H1 (cell line): ENCODE data around the gene CALML5. TPM values are rescaled to one million over a fixed set of nuclear protein-coding genes. Genes with fewer than 3 reads are reported as not detected.

Experiments
- GTF2F1 ChIP-seq: IDR thresholded peaks from 2 replicates; pipeline ENCODE4 v1.6.1; 2012; ENCODE audit warnings: low read depth, low read length, improper control_type of control experiment, borderline replicate concordance
- SP2 ChIP-seq: IDR thresholded peaks from 2 replicates; pipeline ENCODE4 v1.6.1; 2012; ENCODE audit warnings: mild to moderate bottlenecking, low read length, inconsistent platforms
- polyA plus RNA-seq, 7 experiments: library from polyadenylated mRNA; depleted of rRNA in 3 of 7; stranded (reverse) in 5 of 7; unstranded in 2 of 7; fragments of >200 nt in 5 of 7; fragments of 200-250 nt in 2 of 7; gene quantifications; 1 replicate in 5 of 7; 2 replicates in 1 of 7; 4 replicates in 1 of 7; pipeline versions ENCODE4 v1.2.1 to v1.2.3, GENCODE V29; 2011 to 2013; ENCODE audit warnings: missing spikeins in 2 of 7, mixed read lengths in 2 of 7
- total RNA-seq: library from RNA; stranded (reverse); fragmentation: NEBNext Ultra II Directional; extraction: Animal tissue kit (Norgen Biotek cat#: 25700); gene quantifications from 2 replicates; pipeline ENCODE4 v1.2.1, GENCODE V29; 2021

The CALML5 gene
- total and polyA plus RNA-seq, 2 of the 8 experiments (the other 6 are each of a cell fraction or from before 2014, with no cell fraction given): not detected

DNA sequence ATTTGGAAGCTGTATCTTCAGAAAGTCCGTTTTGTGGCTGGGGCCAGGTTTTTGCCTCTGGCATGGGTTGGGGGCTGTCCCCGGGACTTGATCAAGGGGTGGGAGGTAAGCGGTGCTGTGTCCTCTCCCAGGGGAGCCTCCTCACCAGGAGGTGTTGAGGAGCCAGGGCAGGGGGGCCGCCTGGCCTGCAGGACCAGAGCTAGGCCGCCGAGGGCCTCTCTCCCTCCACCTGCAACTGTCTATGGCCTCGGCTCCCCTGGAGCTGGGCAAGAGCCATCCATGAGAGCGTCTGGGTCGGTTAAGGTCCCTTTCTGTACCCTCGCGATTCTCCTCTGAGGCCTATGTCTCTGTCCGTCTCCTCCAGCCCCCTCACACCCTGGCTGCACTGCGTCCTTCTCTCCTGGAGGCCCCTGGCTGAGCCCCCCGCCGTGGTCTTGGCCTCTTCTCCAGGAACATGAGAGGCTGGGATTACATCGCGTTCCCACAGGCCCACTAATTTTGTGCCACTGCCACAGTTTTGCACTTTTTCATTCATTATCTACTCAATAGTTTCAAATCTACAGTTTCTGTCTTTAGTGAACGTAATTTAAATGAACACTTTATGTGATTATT lies 20.6 kb downstream of the CALML5 start (continued):
- TF ChIP-seq SP2: no peak
- TF ChIP-seq GTF2F1: no peak
